HuH-7.5 (cell line): Measurements from ENCODE around the gene DIS3L2.
"Not testable (repeated sequence)": the region's sequence is repeated elsewhere in the genome, so short reads cannot be mapped to it uniquely, and the experiment has no call there.

Experiments used
- DNase-seq: peaks from one replicate; pipeline ENCODE4 v3.0.0; 2011; ENCODE audit warnings: low spot score

DIS3L2 gene

DNA sequence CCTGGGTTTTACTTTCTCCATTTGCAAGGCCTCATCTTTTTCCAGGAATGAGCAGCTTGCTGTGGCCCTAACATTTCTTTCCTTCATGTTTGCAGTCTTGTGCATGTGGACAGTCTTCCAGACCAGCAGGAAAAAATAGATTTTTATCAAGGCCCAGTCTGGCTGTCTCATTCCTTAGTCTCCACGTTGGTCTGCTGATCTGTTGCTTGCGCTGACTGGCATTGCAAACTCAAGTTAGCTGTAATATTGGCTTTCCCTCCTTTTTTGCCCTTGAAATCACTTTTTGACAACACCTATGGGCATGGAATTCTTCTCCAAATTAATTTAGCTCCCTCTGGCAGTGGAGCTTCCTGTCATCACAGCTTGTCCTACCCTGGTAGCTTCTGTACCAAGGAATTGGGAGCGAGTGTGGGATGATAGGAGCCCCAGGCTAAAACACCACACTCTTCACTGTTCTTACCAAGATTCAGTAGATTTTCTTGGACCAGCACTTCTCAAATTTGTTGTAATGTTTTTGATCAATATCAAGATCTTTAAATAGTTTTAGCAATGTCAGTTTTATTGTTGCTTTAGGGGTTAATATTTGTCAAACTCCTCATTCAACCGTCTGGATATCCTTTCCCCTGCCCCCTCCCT is 48.2 kb downstream of the DIS3L2 start:
- DNase-seq, result no peak

- no peak for DNase-seq
Measured at GRCh38 chr2:232013701-232014353, 52.3 kb downstream of the DIS3L2 start.

DNA sequence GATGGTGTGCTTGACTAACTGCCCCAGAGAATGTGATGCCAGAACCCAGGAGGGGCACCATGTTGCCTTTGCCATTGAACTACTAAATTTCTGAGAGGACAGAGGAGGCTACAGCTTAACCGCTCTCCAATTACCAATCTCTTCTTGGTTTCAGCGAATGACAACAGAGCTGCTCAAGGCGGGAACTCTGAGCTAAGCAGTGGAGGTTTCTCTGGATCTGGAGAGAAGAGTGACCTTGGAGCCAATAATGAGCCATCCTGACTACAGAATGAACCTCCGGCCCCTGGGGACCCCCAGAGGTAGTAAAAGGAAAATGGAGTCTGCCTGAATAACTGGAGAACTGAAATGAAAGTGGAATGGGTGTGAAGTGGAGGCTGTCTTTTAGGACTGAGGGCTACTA is 53.2 kb downstream of the DIS3L2 start:
- no peak for DNase-seq

DNA sequence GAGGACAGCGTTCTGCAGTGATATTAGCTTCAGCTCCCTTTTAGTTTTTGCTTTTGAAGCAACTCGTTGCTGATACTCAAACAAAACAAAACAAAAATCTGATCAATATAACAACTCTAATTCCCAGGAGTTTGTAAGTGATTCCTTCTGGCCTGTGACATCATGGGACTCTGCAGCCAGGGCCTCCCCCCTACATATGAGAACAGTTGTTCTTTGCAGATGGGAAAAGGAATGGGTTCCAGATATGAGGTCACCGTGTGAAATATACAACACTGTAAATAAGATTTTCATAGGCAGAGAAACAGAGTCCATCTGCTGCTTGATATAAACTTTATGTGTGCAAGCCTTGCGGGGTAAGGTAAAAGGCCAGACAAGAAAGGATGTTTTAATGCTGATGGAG is 56.7 kb downstream of the DIS3L2 start:
- DNase-seq, result no peak

GRCh38 chr2:232022718-232023117 is 61.2 kb downstream of the DIS3L2 start:
- DNase-seq, result no peak

DNA sequence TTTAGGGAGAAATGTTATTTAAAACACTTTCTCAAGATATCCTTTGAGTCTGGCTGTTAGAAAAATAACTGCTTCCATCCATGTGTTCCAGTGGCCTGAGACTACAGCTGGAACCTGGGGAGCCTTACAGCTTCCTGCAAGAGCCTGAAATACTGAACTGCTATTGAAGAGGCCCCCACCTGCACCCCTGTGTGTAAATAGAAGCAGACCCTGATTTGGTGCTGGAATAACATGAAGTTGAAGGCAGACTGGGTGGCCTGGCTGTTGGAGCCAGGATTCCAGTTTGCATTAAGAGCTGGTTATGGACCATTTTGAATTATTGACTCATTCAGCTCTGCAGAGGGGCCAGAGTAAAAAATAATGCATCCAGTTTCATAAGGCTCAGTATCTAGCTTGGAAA is 61.9 kb downstream of the DIS3L2 start:
- DNase-seq, result no peak

DNA sequence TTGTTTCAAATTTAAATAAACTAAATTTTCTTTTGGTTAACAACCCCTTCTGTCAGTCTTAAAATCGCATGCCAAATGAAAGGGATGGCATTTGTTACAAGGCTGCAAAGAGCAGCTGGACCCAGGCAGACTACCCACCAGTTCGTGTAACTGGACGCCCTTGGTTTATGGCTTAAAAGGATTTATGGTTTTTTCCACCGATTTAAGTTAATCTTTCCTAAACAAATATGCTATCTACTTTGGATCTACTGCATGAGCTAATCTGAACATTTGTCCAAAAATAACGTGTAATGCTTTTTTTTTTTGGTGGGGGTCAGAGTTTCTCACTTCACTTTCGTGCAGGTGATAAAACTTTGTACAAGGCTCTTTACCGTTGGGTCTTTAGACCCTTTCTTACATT is 62.9 kb downstream of the DIS3L2 start:
- DNase-seq, result no peak

DNA sequence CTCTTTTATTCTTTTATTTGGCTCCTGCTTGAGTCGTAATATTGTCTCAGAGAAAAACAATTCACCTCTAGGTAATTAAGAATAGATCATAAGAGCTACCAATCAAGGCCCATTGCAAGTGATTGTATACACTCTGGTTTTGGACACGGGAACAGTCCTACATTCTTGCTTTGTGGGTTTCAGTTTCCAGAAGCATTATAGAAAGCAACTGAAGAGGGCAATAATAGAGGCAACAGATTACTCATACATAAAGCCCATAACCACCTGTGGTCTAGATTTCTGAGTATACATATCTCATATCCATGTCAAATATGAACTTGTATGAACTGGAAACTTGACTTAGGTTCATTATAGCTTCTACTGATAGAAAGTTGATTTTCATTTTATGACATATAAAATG is 65.4 kb downstream of the DIS3L2 start:
- no peak for DNase-seq

- no peak for DNase-seq
Measured at GRCh38 chr2:232027530-232027929, 66.0 kb downstream of the DIS3L2 start.

DNA sequence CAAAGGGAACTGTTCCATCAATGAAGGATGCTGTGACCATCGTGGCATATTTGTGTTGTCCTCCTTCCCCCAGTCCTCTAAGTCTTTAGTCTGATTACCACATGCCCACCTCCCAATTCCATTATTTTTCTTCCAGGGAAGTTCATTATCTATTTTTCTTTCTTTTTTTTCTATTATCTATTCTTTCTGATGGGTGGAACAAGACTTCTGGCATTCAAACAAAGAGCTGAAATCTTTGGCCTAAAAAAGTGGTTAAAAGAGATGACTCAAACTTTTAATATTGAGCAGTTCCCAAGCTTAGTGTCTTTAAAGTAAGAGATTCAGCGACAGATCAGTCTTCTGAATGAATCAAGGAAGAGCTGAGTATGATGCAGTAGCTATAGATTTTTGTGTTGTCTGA is 66.6 kb downstream of the DIS3L2 start:
- no peak for DNase-seq

DNA sequence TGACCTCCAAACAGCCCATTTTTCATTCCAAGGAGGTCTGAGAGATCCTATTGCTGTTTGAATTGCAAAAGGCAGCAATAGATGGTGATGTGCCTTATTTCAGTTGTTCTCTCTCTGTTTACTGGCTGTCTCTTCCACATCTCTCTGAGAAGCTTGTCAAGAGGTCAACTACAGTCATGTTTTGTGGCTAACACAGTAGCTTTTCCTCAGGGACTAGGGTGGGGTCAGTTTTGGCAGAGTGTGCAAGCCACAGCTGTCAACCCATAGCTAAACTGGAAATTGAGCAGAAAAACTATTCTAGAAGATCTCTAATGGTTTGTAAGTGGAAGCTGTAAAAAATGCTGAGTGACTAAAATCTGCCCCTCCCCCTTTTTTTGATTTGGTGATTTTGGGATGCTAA is 67.1 kb downstream of the DIS3L2 start:
- no peak for DNase-seq

DNA sequence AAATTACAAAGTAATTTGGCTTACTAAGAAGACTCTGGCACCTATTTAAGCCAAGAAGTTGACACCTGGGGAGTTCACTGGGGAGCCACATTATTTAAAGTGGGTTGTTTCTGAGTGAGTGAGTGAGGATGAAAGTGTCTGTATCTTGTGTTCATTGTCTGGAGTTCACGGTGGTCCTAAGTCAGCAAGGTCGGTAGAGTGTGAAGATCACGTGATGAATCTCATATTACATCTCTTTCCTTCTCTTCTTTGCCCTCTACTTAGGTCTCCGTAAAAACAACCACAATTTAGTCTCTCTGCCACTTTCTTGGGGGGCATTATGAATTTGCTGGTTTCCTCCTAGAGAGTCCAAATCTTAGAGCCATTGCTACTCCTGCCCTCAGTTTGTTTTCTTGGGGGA is 67.8 kb downstream of the DIS3L2 start:
- no peak for DNase-seq

DNA sequence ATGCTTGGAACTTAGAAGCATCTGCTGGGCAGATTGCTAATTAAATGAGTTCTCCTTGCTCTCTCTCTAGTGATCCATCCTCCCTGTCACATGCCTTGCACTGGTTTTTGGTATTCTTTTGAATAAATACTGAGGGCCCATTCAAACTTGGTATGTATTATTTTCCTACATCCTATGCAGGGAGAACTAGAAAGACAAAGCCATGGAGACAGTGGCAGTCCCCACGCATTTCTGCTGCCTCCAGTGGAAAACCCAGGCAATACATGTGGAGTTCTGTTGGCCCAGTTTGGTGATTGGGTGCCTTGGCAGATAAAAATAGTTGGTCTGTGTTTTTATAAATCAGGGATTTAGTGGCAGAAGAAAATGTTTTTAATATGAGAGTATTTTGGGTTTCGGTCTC is 68.7 kb downstream of the DIS3L2 start:
- DNase-seq, result no peak

GRCh38 chr2:232035292-232035691 is 73.8 kb downstream of the DIS3L2 start:
- DNase-seq, result not testable (repeated sequence)

DNA sequence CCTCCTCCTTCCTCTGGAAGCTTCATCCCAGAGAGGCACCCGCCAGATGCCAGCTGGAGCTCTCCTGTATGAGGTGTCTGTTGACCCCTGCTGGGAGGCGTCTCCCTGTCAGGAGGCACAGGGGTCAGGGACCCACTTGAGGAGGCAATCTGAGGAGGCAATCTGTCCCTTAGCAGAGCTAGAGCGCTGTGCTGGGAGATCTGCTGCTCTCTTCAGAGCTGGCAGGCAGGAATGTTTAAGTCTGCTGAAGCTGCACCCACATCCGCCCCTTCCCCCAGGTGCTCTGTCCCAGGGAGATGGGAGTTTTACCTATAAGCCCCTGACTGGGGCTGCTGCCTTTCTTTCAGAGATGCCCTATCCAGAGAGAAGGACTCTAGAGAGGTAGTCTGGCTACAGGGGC is 75.4 kb downstream of the DIS3L2 start:
- not testable (repeated sequence) for DNase-seq

GRCh38 chr2:232038251-232038880 is 76.9 kb downstream of the DIS3L2 start:
- no peak for DNase-seq

- no peak for DNase-seq
Measured at GRCh38 chr2:232038881-232039485, 77.5 kb downstream of the DIS3L2 start.

GRCh38 chr2:232042911-232043574 is 81.5 kb downstream of the DIS3L2 start:
- DNase-seq, result no peak

GRCh38 chr2:232043966-232044365 is 82.5 kb downstream of the DIS3L2 start:
- DNase-seq, result no peak

- no peak for DNase-seq
Measured at GRCh38 chr2:232049350-232049749, 87.8 kb downstream of the DIS3L2 start.

- no peak for DNase-seq
Measured at GRCh38 chr2:232052591-232052990, 91.1 kb downstream of the DIS3L2 start.

- no peak for DNase-seq
Measured at GRCh38 chr2:232053777-232054176, 92.3 kb downstream of the DIS3L2 start.
